ENCODE results near the gene PRKG1. TPM values are rescaled to one million over a fixed set of nuclear protein-coding genes. Genes with fewer than 3 reads are reported as not detected.

The PRKG1 gene
- total and polyA plus RNA-seq, 7 donors = 4.5 to 49.0 (median 31.7) TPM

GRCh38 chr10:51079766-51080165 is 5.5 kb downstream of the PRKG1 start:
- TF ChIP-seq, protein P1, sequence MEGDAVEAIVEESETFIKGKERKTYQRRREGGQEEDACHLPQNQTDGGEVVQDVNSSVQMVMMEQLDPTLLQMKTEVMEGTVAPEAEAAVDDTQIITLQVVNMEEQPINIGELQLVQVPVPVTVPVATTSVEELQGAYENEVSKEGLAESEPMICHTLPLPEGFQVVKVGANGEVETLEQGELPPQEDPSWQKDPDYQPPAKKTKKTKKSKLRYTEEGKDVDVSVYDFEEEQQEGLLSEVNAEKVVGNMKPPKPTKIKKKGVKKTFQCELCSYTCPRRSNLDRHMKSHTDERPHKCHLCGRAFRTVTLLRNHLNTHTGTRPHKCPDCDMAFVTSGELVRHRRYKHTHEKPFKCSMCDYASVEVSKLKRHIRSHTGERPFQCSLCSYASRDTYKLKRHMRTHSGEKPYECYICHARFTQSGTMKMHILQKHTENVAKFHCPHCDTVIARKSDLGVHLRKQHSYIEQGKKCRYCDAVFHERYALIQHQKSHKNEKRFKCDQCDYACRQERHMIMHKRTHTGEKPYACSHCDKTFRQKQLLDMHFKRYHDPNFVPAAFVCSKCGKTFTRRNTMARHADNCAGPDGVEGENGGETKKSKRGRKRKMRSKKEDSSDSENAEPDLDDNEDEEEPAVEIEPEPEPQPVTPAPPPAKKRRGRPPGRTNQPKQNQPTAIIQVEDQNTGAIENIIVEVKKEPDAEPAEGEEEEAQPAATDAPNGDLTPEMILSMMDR (IDR thresholded peaks at IDR 0.05) = no peak
- Histone ChIP-seq H3K27me3 (ENCODE audit: insufficient read depth in 3 of 3, low read length in 2 of 3) (peaks cover 0 to 3% (median 0%) of the 10 kb centered on the region in 3 donors), H3K27ac (no peak overlapping the region), H3K4me1 (peaks cover 15% of the 10 kb centered on the region), H3K9me3 (no peaks in the 10 kb centered on the region), H3K36me3 (ENCODE audit: insufficient read depth in 1 of 2, low read depth in 1 of 2) (no peaks in the 10 kb centered on the region), H3K4me3 (no peak overlapping the region)
- DNase-seq = no peak
- intact Hi-C loops (cut with DNase I) = loop anchor here (10.0 kb wide), 3 partner anchors 165 to 345 kb away; no protein-coding TSS in a partner anchor
- ATAC-seq = no peak
- 82 to 94% (median 86%) methylated on average over 3 of the region's 3 CpGs for WGBS, 3 donors

GRCh38 chr10:51080311-51081006 is 6.2 kb downstream of the PRKG1 start:
- peaks cover 11% of the 10 kb centered on the region for H3K4me1 ChIP-seq
- intact Hi-C loops (cut with DNase I) = loop anchor here in 1 of 2 donors (10.0 kb wide), 1 partner anchor 314 kb away; no protein-coding TSS in a partner anchor

DNA sequence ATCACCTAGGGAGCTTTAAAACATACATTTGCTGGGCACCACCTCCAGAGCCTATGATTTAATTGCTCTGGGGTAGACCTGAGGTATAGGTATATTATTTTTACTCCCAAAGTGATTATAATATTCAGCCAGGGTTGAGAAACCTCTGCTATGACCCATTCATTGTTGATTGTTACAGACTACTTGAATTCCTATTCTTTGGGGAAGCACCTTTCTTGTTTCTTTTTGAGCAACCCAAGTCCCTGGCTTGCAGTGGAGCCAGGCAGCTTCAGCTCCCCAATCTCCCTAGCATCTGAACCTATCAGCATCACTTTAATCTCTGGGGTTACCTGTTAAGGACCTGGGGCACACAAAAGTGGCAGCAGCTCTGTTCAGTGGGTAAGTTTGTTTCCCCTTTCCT is 8.6 kb downstream of the PRKG1 start:
- ATAC-seq = no peak
- Histone ChIP-seq H3K4me1 (peaks cover 5% of the 10 kb centered on the region), H3K27ac (no peak overlapping the region), H3K36me3 (ENCODE audit: insufficient read depth in 1 of 2, low read depth in 1 of 2) (no peaks in the 10 kb centered on the region), H3K9me3 (no peaks in the 10 kb centered on the region), H3K27me3 (ENCODE audit: insufficient read depth in 3 of 3, low read length in 2 of 3) (no peaks in the 10 kb centered on the region), H3K4me3 (no peak overlapping the region)
- TF ChIP-seq, protein P1 (IDR thresholded peaks at IDR 0.05) = no peak
- intact Hi-C loops (cut with DNase I) = loop anchor here in 1 of 2 donors (10.0 kb wide), 1 partner anchor 312 kb away; no protein-coding TSS in a partner anchor
- no peak for DNase-seq

More at GRCh38 chr10:51080311-51081006, 6.2 kb downstream of the PRKG1 start:
- Histone ChIP-seq H3K4me3 (no peak overlapping the region), H3K36me3 (ENCODE audit: insufficient read depth in 1 of 2, low read depth in 1 of 2) (no peaks in the 10 kb centered on the region), H3K9me3 (no peaks in the 10 kb centered on the region), H3K27me3 (ENCODE audit: insufficient read depth in 3 of 3, low read length in 2 of 3) (peaks cover 0 to 3% (median 0%) of the 10 kb centered on the region in 3 donors), H3K27ac (no peak overlapping the region)
- TF ChIP-seq, protein P1 (IDR thresholded peaks at IDR 0.05) = no peak
- WGBS, 3 donors = 77 to 80% (median 79%) methylated on average over 5 of the region's 5 CpGs
- DNase-seq = no peak
- ATAC-seq = no peak

GRCh38 chr10:51083356-51083853 is 9.1 kb downstream of the PRKG1 start:
- H3K4me3 ChIP-seq = no peak overlapping the region
- WGBS, 3 donors = 62 to 67% (median 64%) methylated on average over 6 of the region's 6 CpGs
- no peaks in the 10 kb centered on the region for H3K9me3 ChIP-seq
- H3K36me3 ChIP-seq (ENCODE audit: insufficient read depth in 1 of 2, low read depth in 1 of 2) = no peaks in the 10 kb centered on the region
- intact Hi-C loops (cut with DNase I) = loop anchor here in 1 of 2 donors (10.0 kb wide), 1 partner anchor 311 kb away; no protein-coding TSS in a partner anchor
- no peak overlapping the region for H3K27ac ChIP-seq
- no peak for ATAC-seq
- TF ChIP-seq, protein P1 (IDR thresholded peaks at IDR 0.05) = no peak
- no peak for DNase-seq
- peaks cover 5% of the 10 kb centered on the region for H3K4me1 ChIP-seq
- H3K27me3 ChIP-seq (ENCODE audit: insufficient read depth in 3 of 3, low read length in 2 of 3) = no peaks in the 10 kb centered on the region
